GM18526 (cell line): ENCODE data around the gene TMIGD2.

Experiments
- POLR2A ChIP-seq: IDR thresholded peaks from 3 replicates; pipeline ENCODE4 v1.6.1; 2011; ENCODE audit not compliant: insufficient read length; ENCODE audit errors: extremely low read depth

TMIGD2 gene, protein sequence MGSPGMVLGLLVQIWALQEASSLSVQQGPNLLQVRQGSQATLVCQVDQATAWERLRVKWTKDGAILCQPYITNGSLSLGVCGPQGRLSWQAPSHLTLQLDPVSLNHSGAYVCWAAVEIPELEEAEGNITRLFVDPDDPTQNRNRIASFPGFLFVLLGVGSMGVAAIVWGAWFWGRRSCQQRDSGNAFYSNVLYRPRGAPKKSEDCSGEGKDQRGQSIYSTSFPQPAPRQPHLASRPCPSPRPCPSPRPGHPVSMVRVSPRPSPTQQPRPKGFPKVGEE

DNA sequence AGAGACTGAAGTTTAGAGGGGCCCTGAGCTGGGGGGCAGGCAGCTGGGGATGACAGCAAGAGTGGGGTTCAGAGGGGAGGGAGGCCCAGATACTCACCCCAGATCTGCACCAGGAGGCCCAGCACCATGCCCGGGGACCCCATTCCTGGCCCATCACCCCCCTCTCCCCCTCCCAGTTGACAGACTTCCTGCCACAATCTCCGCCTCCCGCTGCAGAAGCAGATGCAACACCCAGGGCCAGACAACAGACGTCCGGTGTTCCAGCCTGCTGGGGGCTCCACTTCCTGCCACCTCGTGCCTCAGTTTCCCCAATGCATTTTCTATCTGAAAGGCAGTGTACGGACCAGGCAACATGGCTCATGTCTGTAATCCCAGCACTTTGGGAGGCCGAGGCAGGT is at the start of gene TMIGD2:
TSS of gene TMIGD2 (minus strand) at position 147 of the 398 bp plus-strand sequence. CDS start at position 143, 4 bp downstream.
- no peak for TF ChIP-seq POLR2A

DNA sequence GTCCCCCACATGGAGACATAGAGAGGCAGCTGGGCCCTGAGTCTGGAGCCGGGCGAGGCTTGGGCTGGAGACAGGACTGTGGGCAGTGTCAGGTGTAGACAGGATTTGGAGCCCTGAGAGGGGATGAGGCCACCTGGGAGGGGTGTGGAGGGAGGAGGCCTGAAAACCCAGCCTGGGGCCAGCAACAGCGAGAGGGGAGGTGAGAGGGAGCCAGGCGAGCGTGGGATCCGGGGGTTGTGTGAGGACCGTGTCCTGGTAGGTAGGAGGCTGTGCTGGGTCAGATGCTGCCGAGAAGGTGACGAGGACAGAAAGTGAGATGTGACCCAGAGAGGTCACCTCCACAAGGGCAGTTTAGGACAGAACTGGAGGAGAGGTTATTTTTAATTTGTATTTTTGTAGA is 48.5 kb upstream of the TMIGD2 start:
- TF ChIP-seq POLR2A, result no peak

DNA sequence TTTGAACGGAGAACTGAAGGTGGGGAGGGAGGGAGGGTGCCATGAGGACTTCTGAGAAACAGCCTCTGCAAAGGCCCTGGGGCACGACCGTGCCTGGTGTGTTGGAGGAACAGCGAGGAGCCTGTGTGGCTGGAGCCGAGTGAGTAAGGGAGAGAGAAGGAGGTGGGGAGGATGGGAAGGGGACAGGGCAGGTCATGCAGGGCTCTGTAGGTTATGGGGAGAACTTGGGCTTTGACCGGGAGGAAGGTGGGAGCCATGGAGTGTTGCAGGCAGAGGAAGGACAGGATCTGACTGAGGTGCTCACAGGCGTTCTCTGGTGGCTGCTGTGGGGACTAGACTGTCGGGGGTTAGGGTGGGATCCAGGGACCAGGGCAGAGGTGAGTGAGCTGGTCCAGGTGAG is 47.9 kb upstream of the TMIGD2 start:
- TF ChIP-seq POLR2A, result no peak

DNA sequence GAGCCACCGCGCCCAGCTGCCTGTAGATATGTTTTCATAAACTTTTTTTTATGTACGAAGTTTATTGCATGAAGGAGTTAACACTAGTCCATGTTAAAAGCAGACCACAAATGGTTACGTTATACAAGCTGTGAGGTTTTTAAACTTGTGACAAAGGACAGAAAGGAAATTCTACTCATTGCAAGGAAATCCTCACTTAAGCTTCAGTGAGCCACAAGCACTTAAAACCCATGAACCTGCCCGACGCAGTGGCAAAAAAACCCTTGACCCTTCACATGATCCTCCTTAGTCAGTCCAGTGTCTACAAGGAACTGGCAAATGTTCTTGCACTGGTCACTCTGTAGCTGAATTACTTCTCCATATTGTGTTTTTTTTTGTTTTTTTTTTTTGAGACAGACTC is 45.3 kb upstream of the TMIGD2 start:
- TF ChIP-seq POLR2A, result no peak

DNA sequence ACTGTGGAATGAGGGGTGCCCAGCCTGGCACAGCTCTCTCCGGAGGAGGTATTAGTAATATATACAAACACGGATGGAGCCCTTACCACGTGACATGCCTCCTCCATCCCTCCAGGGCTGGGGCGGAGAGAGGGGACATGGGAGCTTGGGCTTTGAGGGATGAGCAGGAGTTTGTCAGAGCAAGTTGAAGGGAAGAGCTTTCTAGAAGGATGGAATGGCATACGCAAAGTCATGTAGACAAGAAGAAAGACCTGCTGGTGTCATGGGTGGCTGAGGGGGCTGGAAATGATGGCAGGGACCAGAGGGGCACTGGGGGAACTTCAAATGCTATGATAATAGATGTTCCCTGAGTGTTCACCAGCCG is 43.8 kb upstream of the TMIGD2 start:
- no peak for TF ChIP-seq POLR2A

DNA sequence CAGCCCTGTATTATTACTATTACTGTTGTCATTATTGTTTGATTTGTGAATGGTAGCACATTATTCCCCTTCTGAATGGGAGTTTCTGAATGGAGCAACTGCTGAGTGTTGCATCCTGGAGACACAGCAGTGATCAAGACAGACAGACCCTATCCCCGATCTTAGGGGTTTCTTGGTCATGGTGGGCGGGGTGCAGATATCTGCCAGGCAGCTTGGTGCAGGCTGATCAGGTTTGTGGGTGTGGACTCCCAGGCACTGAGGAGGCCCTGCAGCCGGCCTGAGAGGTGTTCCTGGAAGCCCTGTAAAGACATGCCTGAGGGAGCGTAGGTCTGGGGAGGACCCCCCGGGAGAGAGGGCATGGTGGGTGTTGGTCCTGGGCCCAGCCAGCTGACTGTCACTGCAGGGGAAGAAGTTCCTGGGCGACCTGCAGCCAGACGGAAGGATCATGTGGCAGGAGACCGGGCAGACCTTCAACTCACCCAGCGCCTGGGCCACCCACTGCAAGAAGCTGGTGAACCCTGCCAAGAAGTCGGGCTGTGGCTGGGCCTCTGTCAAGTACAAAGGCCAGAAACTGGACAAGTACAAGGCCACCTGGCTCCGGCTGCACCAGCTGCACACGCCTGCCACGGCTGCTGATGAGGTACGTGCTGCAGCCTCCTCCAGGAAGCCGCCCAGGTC is 43.3 kb upstream of the TMIGD2 start:
- no peak for TF ChIP-seq POLR2A

DNA sequence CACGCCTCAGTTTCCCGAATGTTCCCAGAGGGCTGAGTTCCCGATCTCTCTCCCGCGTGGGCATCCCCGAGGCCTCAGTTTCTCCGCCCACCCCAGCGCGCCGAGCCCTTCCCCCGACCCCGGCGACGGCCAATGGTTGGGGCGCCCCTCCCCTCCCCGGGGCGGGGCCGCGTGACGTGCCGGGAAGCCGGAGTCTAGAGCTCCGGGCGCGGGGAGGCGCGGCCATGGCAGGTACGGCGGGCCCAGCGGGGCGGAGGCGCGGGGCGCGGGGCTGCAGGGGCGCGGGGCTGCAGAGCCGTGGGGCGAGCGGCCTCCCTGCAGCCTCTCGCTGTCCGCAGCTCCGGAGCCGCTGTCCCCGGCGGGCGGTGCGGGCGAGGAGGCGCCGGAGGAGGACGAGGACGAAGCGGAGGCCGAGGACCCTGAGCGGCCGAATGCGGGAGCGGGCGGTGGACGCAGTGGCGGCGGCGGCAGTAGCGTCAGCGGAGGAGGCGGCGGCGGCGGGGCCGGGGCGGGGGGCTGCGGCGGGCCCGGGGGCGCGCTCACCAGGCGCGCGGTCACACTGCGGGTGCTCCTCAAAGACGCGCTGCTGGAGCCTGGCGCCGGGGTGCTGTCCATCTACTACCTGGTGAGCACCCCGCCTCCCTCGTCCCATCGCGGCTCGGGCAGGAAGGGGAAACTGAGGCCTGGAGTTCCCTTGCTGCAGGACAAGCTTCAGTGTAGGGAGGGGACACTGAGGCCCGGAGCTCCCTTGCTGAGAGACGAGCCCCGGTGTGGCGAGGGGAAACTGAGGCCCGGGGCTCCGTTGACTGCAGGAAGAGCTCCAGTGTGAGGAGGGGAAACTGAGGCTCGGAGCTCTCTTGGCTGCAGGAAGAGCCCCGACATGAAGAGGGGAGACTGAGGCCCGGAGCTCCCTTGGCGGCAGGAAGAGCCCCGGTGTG is 41.5 kb upstream of the TMIGD2 start, which contains the start of gene MPND:
TSS of gene MPND (plus strand) at position 193 of the 938 bp plus-strand sequence. CDS start at position 225, 32 bp downstream.
- TF ChIP-seq POLR2A, result peak; percentile 33

DNA sequence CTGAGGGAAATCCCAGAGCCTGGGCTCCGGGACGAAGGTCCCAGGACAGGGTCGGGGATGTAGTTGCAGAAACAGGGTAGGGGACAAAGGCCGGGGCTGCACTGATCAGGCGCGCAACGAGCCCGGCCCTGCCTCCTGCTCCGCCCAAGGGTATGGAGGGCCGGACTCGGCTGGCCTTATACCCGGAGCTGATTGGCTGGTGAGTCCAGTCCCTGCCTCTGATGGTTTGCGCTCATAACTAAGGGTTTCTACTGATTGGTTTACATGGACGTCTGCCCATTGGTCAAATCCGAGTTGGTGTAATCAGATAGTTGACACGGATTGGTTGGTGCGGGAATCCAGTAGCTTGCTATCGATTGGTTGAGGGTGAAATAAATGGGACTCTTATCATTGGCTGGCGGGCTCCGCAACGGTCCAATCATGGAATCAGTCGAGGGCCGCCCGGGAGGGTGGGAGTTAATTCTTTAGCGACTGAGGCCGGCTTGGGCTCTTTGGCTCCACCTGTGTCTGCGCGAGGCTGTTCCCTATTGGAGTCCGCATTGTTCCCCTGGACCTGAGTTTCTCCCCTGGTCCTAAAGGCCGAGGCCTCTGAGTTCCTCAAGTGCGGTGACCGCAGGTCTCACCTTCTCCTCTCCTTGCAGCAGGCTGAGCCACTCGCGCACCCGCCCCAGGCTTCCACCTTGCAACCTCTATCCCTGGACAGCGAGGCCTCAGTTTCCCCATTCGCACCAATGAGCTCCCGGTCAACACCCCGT is 40.6 kb upstream of the TMIGD2 start:
- peak; percentile 92 for TF ChIP-seq POLR2A

DNA sequence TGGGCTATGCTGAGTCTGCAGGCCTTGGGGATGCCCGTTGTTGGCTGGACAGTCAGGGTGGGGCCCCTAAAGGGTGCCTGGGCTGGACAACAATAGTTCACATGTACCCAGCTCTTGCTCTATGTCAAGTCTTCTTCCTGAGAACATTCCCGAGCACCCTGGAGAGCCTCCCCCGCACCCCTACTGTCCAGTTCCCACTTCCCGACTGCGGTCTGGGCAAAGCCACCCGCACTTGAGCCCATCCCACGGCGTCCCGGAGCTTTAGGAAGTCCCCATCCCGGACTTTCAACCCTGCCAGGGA is 40.1 kb upstream of the TMIGD2 start:
- no peak for TF ChIP-seq POLR2A

DNA sequence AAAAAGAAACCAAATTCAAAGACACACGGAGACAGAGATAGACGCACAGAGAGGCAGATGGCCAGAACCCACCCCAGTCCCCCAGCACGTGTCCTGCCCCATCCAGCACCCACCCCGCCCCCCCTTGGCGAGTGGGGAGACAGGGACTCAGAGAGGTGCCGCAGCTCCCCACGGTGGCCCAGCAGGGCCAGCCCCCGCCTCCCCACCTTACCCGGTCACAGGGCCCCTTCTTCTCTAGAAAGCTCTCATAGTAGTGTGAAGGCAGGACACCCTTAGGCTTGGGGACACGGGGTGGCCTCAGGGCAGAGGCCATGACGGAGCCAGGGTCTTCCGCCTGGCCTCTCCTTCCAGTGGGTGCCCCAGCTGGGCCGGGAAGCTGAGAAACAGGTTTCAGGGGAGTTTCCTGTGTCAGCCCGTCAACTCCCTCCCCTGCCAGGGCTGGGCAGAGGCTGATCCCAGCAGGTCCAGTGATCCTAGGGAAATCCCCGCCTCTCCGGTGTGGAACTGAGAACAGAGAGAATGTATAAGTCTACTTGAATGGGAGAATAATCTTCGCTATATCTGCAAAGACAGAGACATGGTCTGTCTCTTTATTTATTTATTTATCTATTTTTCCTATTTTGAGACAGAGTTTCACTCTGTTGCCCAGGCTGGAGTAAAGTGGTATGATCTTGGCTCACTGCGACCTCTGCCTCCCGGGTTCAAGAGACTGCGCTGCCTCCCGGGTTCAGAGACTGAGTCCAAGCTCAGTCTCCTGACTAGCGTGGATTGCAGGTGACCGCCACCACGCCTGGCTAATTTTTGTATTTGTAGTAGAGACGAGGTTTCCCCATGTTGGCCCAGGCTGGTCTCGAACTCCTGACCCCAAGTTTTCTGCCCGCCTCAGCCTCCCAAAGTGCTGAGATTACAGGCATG is 36.5 kb upstream of the TMIGD2 start, which contains the start of gene STAP2:
TSS of gene STAP2 (minus strand) at position 387 of the 915 bp plus-strand sequence. CDS start at position 313, 74 bp downstream.
- TF ChIP-seq POLR2A, result no peak

DNA sequence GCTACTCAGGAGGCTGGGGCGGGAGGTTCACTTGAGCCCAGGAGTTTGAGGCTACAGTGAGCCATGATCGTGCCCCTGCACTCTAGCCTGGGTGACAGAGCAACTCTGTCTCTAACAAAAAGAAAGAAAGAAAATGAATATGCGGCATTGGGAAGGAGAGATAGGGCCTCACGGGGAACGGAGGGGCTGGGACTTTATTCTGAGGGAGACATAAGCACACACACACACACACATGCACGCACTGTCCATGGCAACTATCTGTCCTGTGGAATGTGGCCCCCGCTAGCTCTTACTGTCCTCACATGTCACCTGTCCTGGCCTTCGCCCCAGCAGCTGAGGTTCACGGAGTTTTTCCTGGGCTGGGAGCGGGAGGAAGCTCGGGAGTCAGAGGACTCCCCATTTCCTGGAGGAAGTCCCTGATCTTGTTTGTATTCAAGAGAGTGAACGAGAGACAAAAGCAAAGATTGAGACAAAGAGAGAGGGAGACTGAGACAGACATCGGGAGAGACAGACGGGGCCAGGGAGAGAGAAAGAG is 35.8 kb upstream of the TMIGD2 start:
- TF ChIP-seq POLR2A, result no peak

DNA sequence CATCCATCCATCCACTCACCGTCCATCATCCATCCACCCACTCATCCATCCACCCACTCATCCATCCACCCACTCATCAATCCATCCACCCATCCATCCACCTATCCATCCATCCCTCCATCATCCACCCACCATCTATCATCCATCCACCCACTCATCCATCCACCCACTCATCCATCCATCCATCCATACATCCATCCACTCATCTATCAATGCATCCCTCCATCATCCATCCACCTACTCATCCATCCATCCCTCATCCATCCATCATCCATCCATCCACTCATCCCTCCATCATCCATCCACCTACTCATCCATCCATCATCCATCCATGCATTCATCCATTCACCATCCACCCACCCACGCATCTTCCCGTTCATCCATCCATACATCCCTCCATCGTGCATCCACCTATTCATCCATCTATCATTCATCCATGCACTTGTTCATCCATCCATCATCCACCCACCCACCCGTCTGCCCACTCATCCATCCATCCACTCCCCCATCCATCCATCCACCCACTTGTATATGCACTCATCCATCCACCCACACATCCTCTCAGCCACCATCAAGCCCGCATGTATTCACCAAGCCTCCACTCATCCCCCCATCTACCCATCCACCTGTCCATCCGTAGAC is 32.9 kb upstream of the TMIGD2 start:
- no peak for TF ChIP-seq POLR2A

DNA sequence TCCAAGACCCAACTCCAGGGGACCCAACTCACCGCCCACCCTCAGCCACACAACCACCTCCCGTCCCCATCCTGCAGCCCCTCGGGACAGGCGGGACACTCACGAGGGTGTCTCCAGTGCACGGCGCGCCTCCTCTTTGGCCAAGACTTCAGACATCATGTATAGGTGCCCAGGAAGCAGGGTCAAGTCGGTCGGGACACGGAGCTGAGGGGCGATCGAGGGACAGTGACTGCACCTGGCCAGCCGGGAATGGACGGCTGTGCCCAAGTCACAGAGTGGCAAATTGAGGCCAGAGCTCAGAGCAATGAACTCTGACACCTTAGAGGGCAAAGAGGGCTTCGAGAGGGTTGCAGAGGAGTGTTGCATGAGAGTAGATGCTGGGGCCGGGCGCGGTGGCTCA is 27.7 kb upstream of the TMIGD2 start:
- no peak for TF ChIP-seq POLR2A
